HFFc6 (cell line): ENCODE measurements around the gene CDC27. TPM values are rescaled to one million over a fixed set of nuclear protein-coding genes. Genes with fewer than 3 reads are reported as not detected.
"Not testable (repeated sequence)": the region's sequence is repeated elsewhere in the genome, so short reads cannot be mapped to it uniquely, and the experiment has no call there.

Experiments
- DNase-seq: peaks from one replicate; pipeline ENCODE4 v3.0.0-alpha.2; 2018
- H3K27ac Mint-ChIP-seq: 2 replicates; pipeline ENCODE4 v1.8.0; 2020; ENCODE audit warnings: mild to moderate bottlenecking, mixed read lengths
- H3K27me3 Mint-ChIP-seq: 2 replicates; pipeline ENCODE4 v1.8.0; 2021; ENCODE audit warnings: mild to moderate bottlenecking, moderate library complexity, mixed read lengths; ENCODE audit not compliant: insufficient read depth
- H3K36me3 Mint-ChIP-seq: 2 replicates; pipeline ENCODE4 v1.8.0; 2021; ENCODE audit warnings: low read depth, mixed read lengths
- H3K4me1 Mint-ChIP-seq: 2 replicates; pipeline ENCODE4 v1.8.0; 2020; ENCODE audit warnings: low read depth, mixed read lengths
- H3K4me3 Mint-ChIP-seq: 2 replicates; pipeline ENCODE4 v1.8.0; 2020; ENCODE audit warnings: mild to moderate bottlenecking, moderate library complexity, mixed read lengths
- H3K9me3 Mint-ChIP-seq: 2 replicates; pipeline ENCODE4 v1.8.0; 2020; ENCODE audit warnings: mild to moderate bottlenecking, mixed read lengths
- total RNA-seq, 6 experiments: library from RNA; stranded (reverse); fragmentation: NEBNext Ultra II Directional; extraction: Animal tissue kit (Norgen Biotek cat#: 25700); gene quantifications; 2 replicates in 1 of 6; 3 replicates in 5 of 6; pipeline ENCODE4 v1.2.3, GENCODE V29; 2021
- TF ChIP-seq, protein P1 (sequence below): fragments of 200-600 bp; sonication (generic); IDR thresholded peaks from 2 replicates; pipeline ENCODE4 v1.5.0; 2021; ENCODE audit warnings: antibody characterized with exemption, mild to moderate bottlenecking

The CDC27 gene
- total RNA-seq, 6 experiments from 2014 or later, result 144 to 202 (median 170) TPM

DNA sequence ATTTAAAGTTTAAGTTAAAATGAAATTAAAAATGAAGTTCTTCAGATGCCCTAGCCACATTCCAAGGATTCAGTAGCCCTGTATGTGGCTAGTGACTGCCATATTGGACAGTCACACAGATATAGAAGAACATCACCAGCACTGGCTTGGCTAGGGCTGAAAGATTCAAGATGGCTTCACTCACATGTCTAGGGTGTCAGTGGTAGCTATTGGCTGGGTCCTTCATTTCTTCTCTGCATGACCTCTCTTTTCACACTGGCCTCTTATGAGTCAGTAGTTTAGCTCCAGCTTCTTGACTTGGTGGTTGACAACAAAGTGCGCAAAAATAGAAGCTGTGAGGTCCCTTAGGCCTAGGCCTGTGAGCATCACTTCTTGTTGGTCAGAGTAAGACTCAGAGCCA lies 1.7 kb upstream of the CDC27 start:
- no peak for DNase-seq
- Mint-ChIP-seq H3K9me3 (no peaks in the 10 kb centered on the region), H3K27me3 (no peaks in the 10 kb centered on the region), H3K4me1 (peaks cover 23% of the 10 kb centered on the region), H3K27ac (no peak overlapping the region), H3K4me3 (no peak overlapping the region), H3K36me3 (peaks cover 21% of the 10 kb centered on the region)
- TF ChIP-seq, protein P1, sequence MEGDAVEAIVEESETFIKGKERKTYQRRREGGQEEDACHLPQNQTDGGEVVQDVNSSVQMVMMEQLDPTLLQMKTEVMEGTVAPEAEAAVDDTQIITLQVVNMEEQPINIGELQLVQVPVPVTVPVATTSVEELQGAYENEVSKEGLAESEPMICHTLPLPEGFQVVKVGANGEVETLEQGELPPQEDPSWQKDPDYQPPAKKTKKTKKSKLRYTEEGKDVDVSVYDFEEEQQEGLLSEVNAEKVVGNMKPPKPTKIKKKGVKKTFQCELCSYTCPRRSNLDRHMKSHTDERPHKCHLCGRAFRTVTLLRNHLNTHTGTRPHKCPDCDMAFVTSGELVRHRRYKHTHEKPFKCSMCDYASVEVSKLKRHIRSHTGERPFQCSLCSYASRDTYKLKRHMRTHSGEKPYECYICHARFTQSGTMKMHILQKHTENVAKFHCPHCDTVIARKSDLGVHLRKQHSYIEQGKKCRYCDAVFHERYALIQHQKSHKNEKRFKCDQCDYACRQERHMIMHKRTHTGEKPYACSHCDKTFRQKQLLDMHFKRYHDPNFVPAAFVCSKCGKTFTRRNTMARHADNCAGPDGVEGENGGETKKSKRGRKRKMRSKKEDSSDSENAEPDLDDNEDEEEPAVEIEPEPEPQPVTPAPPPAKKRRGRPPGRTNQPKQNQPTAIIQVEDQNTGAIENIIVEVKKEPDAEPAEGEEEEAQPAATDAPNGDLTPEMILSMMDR, result no peak

GRCh38 chr17:47190243-47190642 lies 1.1 kb upstream of the CDC27 start:
- Mint-ChIP-seq H3K4me3 (no peak overlapping the region), H3K27ac (peak overlapping the region; percentile 99; the same call in 1 of the 2 replicates), H3K4me1 (peaks cover 28% of the 10 kb centered on the region), H3K27me3 (no peaks in the 10 kb centered on the region), H3K9me3 (no peaks in the 10 kb centered on the region), H3K36me3 (peaks cover 21% of the 10 kb centered on the region)
- no peak for DNase-seq
- TF ChIP-seq, protein P1, result no peak

- Mint-ChIP-seq H3K36me3 (peaks cover 21% of the 10 kb centered on the region), H3K4me3 (peak overlapping the region; percentile 99), H3K27ac (peak overlapping the region; percentile 99), H3K27me3 (no peaks in the 10 kb centered on the region), H3K9me3 (no peaks in the 10 kb centered on the region), H3K4me1 (peaks cover 31% of the 10 kb centered on the region)
- TF ChIP-seq, protein P1, result no peak
- no peak for DNase-seq
These were observed 690 bp upstream of the CDC27 start for GRCh38 chr17:47189732-47190237.

DNA sequence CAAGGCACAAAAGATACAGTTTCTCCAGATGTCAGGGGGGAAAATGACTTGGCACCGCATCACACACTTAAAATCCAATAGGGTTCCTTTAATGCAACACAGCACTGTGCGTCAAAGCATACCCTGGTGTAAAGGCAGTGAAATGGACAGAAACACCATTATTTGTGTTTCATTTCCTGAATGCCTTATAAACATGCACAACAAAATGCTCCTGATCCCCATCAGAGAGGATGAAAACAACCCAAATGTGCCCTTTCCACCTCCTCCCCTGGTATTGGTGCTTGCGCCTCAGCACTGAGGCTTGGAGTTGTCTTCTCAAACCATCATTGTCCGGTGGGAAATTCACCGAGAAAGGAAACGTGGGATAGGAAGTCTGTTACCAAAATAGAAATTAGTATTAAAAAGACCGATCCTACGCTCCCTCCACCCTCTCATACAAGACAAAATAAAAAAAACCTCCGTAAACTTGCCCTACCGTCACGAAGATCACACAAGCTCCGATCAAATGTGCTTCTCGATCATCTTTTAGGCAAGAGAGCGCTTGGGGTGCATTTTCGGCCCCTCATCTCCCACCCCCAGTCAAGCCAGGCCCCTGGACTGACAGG lies 722 bp downstream of the CDC27 start:
- peak; percentile 37 for DNase-seq
- no peaks in the 10 kb centered on the region for H3K27me3 Mint-ChIP-seq
- H3K27ac Mint-ChIP-seq, result peak overlapping the region; percentile 99
- TF ChIP-seq, protein P1, result no peak
- peaks cover 21% of the 10 kb centered on the region for H3K36me3 Mint-ChIP-seq
- peak overlapping the region; percentile 99 for H3K4me3 Mint-ChIP-seq
- H3K9me3 Mint-ChIP-seq, result no peaks in the 10 kb centered on the region
- peaks cover 45% of the 10 kb centered on the region for H3K4me1 Mint-ChIP-seq

- peaks cover 65% of the 10 kb centered on the region for H3K4me1 Mint-ChIP-seq
- DNase-seq, result no peak
- no peaks in the 10 kb centered on the region for H3K9me3 Mint-ChIP-seq
- peak overlapping the region; percentile 52 for H3K4me3 Mint-ChIP-seq
- H3K27me3 Mint-ChIP-seq, result no peaks in the 10 kb centered on the region
- peak overlapping the region; percentile 27; the same call in 1 of the 2 replicates for H3K27ac Mint-ChIP-seq
- H3K36me3 Mint-ChIP-seq, result peaks cover 29% of the 10 kb centered on the region
- TF ChIP-seq, protein P1, result no peak
These were observed 4.4 kb downstream of the CDC27 start for GRCh38 chr17:47184681-47185080.

- not testable (repeated sequence) for H3K27me3 Mint-ChIP-seq, H3K27ac Mint-ChIP-seq, H3K9me3 Mint-ChIP-seq, H3K4me3 Mint-ChIP-seq, DNase-seq
- Mint-ChIP-seq H3K4me1 (peaks cover 58% of the 10 kb centered on the region), H3K36me3 (peaks cover 27% of the 10 kb centered on the region)
These were observed 8.1 kb downstream of the CDC27 start for GRCh38 chr17:47180988-47181387.
